Stimulated activated CD4-positive, alpha-beta T cell treated with anti-CD3 and anti-CD28 coated beads, Interleukin-15, amount 100 ng/mL, for 1 hour (primary cell): ENCODE data around the gene HOXB6.

Experiments
- DNase-seq, 2 donors: peaks; one replicate each; pipeline ENCODE4 v3.0.0-alpha.2; 2020; ENCODE audit warnings: low read depth in 1 of 2, low spot score in 1 of 2

HOXB6 gene

GRCh38 chr17:48568499-48569239 lies 36.1 kb downstream of the HOXB6 start:
- no peak for DNase-seq

DNA sequence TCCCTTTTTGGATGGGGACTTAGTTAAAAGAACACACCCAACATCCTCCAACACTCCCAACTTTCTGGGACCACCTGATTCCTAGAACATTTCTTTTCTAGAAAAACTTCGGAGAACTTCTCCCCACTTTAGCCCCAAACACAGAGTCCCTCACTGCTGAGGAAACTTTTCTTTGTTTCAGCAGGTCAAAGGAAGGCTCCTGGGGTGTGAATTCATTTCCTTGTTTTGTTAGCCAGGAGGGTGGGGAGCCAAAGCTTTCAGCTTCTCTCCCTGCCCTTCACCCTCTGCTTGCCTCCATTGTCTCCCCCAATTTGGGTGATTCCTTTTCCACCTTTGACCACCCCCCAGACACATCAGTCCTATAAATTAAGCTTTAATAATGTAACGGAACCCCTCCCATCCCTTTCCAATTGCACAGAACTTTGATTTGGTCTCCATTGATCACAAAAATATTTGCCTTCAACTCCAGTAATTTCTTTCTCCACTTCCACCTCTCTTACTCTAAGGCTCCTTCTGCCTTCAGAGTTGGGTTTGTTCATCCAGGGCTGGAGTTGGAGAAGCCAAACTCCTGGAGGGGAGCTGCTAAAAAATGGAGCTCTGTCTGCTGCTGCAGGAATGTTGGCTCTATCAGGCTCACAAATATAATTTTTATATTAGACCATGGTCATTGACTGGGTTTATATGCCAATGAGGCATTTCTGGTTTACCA lies 37.0 kb downstream of the HOXB6 start:
- no peak for DNase-seq

GRCh38 chr17:48567209-48567608 lies 37.6 kb downstream of the HOXB6 start:
- DNase-seq = no peak

- DNase-seq = no peak
Measured at GRCh38 chr17:48566717-48567116, 38.1 kb downstream of the HOXB6 start.

- DNase-seq = no peak
Measured at GRCh38 chr17:48565925-48566710, 38.7 kb downstream of the HOXB6 start.

DNA sequence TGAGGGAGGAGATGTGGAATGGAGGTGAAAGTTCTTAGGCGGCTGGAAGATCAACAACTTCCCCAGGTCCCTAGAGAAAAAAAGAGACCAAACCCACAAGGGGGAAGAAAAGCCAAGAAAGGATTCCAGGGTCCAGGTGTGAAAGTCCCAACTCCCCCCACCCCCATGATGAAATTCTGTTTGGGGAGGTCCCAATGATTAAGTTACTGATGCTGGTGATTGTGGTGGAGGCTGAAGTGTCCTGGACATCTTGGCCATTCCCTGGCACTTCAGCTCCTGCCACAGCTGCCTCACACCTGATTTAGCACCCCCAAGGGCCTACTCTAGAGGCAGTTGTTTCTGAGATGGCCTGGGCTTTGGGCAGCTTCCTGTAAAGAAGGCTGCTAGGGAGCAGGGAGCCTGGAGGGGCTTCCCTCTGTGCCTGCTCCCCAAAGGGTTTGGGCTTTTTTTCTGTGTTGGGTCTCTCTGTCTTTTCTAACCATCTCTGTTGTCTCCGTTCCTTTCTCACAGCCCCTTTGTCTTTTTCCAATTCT lies 39.7 kb downstream of the HOXB6 start:
- no peak for DNase-seq

DNA sequence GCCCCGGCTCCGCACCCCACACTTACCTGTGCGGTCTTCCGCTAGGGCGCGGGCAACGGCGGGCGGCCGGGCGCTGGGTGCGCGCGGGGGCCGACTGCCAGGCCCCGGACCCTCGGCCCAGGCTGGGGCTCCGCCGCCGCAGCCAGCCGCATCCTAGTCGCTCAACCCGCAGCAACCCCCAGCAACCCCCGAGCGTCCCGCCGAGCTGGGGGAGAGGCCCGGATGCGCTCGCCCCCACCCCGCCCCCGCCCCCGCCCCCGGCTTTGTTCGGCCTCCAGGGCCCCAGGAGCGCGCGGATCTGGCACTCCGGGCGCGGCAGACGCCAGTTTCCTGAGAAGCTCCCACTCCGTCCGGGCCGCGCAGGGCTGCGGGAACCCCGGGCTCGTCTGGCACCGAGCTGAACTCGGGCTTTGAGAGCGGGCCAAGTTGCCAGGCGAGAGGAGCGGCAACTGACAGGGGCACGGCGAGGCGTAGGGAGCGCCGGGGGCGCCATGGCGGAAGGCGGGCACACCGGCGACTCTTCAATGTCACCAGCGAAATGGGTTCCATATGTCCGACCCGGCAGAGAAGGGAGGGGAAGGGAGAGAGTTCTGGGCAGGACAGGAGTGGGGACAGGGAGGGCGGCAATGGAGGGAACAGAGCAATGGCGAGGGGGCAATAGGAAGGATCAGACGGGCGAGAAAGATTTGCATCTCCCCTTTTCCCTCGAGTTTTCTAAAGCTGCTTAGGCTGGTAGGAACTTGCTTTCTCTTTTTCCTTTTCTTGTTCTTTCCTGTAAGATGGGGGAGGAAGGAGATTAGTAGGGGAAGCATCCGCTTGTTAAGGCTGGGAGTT lies 40.4 kb downstream of the HOXB6 start:
- DNase-seq = no peak

DNA sequence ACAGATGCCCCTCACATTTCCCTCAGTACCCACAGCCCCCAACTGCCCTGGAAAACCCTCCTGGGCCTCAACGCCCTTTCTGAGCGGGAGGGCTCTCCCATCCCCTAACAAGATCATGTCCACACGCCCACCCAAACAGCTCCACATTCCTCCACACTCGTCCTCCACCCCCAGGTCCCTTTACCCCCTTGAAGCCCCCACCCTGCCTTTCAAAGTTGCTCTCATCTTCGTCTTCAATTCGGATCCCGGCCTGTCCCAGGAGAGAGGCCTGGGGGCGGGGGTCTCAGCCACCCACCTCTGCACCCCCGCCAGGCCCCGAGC lies 41.0 kb downstream of the HOXB6 start:
- no peak for DNase-seq

DNA sequence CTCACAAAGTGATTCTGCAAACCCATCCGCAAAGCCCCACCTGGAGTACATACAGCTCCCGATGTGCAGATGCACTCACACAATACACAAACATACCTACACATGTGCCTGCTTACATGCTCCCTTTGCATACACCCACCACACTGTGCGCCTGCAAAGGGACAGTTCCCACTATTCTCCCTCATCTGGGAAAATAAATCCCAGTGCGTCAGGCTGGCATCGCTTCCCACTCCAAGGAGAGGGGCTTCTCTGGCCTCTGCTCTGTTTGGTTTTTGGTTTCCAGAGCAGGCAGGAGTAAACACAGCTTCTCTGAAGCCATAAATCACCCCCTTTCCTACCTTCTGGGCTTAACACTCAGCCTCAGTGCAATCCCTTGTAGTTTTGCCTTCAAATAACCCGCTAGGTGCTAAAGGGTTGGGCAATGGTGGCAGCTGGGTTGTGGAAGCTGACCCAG lies 41.4 kb downstream of the HOXB6 start:
- no peak for DNase-seq

GRCh38 chr17:48562934-48563333 lies 41.9 kb downstream of the HOXB6 start:
- DNase-seq = no peak

DNA sequence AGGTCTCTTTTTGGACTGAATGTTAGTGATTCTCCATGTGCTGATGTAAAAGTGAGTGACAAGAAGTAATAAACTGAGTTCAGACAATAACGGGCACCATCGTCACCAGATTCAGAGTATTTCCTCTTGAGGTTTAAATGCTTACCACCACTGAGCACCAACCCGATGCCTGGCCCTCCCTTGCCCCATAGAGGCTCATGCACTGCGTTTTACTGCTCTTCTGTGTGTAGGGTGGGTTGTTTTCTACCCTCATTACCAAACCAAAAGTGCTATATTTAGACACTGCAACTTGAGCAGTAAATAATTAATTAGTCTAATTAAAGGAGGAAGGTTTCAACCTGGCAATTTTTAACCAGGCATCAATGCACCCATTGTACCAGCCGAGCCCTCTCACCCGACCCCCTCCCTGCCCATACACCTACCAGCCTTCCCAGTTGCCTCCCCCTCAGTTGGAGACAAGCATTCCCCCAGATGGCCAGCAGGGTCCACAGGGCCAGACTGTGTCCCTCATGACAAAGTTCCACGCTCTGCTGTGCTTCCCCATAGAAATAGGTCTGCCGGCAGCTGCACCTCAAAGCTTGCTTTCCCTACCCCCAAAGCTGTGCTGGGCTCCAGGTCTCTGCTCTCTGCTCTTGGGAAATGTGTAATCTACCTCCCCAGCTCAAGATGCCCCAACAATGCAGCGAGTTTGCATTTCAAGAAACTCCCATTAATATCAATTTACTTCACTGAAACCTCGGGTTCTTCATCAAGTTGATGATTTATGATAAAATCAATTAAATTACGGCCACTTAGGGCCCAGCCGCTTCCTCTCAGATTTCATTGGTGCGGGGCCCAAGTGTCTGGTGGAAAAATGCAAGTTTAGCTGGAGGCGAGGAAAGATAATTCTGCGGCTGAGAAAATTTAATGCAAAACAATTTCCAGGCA lies 42.6 kb downstream of the HOXB6 start:
- DNase-seq = no peak

GRCh38 chr17:48559840-48560817 lies 44.7 kb downstream of the HOXB6 start:
- no peak for DNase-seq

DNA sequence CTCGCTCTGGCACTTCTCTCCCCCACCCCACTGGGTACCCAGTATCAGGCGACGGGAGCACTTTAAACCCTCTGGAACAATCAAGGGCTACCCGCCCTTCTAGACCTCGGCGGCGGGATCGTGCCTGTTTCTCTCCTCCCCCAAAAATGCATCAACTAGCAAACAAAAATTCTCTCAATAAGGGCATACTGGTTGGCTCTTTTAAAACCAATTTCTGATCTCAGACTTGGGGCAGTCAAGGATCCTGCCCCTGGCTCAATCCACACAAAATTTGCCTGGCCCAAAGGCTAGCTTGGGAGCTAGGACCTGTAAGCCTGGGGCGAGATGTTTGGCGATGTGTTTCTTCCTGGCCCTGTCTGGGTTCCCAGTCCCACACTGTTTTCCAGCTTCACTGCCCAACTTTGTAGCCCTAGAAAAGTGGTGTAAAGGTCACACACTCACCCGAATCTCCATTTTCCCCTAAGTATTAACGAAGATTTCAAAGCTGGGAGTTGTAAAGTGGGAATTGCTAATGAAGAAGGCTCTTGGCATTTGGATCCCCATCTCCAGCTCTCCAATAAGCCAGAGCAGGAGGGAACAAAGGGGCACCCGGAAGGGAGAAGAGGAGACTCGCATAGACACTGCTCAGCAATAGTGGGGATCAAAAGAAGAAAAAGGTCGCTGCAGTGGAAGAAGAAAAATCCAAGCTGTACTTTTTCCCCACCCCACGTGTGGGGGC lies 45.5 kb downstream of the HOXB6 start:
- DNase-seq = no peak

GRCh38 chr17:48558831-48559121 lies 46.0 kb downstream of the HOXB6 start:
- no peak for DNase-seq

DNA sequence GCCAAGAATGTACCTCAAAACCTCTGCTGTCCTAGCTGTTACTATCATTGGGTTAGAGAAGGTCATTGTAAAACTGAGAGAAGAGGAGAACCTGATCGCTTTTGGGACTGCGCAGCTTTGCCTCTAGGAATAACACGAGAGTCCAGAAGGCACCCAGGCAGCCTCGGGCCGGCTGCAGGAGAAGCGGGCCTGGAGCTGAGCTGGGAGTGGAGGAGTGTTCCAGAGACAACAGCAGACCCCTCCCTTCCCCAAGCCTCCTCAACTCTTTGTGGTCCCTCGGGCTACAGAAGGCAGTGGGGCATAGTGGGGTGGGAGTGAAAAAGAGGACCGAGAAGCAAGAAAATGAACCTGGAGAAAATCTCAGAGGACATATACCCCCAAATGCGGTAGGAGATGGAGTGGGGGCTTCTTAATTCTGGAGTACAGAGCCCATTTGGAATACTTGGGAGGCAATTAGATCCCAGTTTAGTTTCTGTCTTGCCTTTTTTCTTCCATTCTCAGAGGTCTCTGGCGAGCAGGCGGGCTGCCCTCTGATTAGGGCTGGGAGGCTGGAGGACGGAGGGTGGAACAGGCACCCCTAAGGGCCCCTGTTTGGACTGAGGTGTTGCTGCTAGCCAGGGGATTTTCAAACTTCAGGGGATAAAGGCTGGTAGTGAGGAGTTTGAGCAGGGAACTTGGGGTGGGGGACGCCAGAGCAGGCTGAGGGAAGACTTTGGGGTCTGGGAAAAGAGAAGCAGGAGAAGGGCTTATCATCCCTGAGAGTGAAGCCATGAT lies 46.5 kb downstream of the HOXB6 start:
- no peak for DNase-seq

GRCh38 chr17:48556576-48557401 lies 48.0 kb downstream of the HOXB6 start:
- no peak for DNase-seq

- DNase-seq = no peak
Measured at GRCh38 chr17:48556229-48556575, 48.6 kb downstream of the HOXB6 start.
